Ishikawa (cell line): Measurements from ENCODE around the gene BUD23.

Experiments
- CEBPB ChIP-seq: IDR thresholded peaks from 2 replicates; pipeline ENCODE4 v1.6.1; 2012
- CREB1 ChIP-seq: IDR thresholded peaks from 2 replicates; pipeline ENCODE4 v1.6.1; 2012; ENCODE audit warnings: low read depth
- EGR1 ChIP-seq: IDR thresholded peaks from 2 replicates; pipeline ENCODE4 v1.6.1; 2012
- EP300 ChIP-seq: IDR thresholded peaks from 2 replicates; pipeline ENCODE4 v1.6.1; 2012; ENCODE audit warnings: borderline replicate concordance
- FOXM1 ChIP-seq: IDR thresholded peaks from 2 replicates; pipeline ENCODE4 v1.6.1; 2012; ENCODE audit warnings: low read depth, borderline replicate concordance
- NFIC ChIP-seq: IDR thresholded peaks from 2 replicates; pipeline ENCODE4 v1.6.1; 2012
- RAD21 ChIP-seq: IDR thresholded peaks from 2 replicates; pipeline ENCODE4 v1.6.1; 2012; ENCODE audit warnings: low read depth
- TAF1 ChIP-seq: IDR thresholded peaks from 2 replicates; pipeline ENCODE4 v1.6.1; 2012; ENCODE audit warnings: low read depth, mild to moderate bottlenecking
- TCF12 ChIP-seq: IDR thresholded peaks from 2 replicates; pipeline ENCODE4 v1.6.1; 2012; ENCODE audit warnings: low read depth
- TEAD4 ChIP-seq: IDR thresholded peaks from 2 replicates; pipeline ENCODE4 v1.6.1; 2012
- YY1 ChIP-seq: IDR thresholded peaks from 2 replicates; pipeline ENCODE4 v1.6.1; 2012; ENCODE audit warnings: low read depth
- ZBTB7A ChIP-seq: IDR thresholded peaks from 2 replicates; pipeline ENCODE4 v1.6.1; 2012; ENCODE audit warnings: low read depth
- TF ChIP-seq, protein P1 (sequence below): IDR thresholded peaks from 2 replicates; pipeline ENCODE4 v1.6.1; 2012; ENCODE audit warnings: low read depth, mild to moderate bottlenecking
- TF ChIP-seq, protein P2 (sequence below): IDR thresholded peaks from 2 replicates; pipeline ENCODE4 v1.6.1; 2012
- TF ChIP-seq, protein P3 (sequence below): IDR thresholded peaks from 2 replicates; pipeline ENCODE4 v1.6.1; 2012

The BUD23 gene

DNA sequence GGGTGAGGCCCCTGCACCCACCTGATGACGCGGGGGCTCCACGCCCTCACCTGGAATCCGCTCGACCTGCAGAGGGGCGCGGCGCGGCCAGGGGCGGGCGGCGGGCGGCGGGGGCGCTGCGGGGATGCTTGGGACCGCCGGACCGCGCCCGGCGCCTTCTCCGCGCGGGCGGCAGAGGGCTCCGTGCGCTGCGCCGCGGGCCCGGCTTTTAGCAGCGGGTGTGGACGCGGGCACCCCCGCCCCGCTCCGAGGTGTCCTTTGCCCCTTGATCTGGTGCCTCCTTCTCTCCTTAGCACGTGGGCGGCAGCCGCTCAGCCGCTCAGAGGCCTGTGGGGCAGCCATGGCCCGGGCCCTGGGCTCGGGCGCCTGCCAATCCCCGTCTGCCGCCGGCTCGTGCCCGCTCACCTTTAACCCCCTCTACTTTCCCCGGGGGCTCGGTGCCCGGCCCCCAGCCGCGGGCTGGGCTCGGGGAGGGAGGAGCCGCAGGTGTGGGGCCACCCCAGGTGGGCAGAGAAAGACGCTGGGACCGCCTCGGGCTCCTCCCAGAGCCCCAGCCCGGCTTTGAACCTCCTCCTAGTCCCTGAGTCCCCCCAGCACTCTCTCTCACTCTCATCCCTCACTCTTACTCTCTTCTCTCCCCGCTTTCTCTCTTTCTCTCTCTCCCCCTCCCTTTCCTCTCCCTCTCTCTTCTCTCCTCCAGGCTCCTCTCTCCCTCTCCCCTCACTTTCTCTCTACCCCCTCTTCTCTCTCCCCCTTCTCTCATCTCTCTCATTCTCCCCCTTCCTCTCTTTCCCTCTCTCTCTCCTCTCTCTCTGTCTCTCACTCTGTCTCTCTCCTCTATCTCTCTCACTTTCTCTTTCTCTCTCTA, 35.4 kb upstream of the BUD23 start:
- TF ChIP-seq EP300 (no peak), EGR1 (peak; percentile 75), RAD21 (peak; percentile 12; the same call in 1 of the 2 replicates), TAF1 (0 out of 2 replicates have a peak, but pooled peaks have one; percentile 19), ZBTB7A (peak; percentile 37), CEBPB (no peak), NFIC (no peak), TCF12 (no peak), TEAD4 (no peak), FOXM1 (no peak), YY1 (peak; percentile 44; the same call in 1 of the 2 replicates), CREB1 (no peak)
- TF ChIP-seq, protein P1, sequence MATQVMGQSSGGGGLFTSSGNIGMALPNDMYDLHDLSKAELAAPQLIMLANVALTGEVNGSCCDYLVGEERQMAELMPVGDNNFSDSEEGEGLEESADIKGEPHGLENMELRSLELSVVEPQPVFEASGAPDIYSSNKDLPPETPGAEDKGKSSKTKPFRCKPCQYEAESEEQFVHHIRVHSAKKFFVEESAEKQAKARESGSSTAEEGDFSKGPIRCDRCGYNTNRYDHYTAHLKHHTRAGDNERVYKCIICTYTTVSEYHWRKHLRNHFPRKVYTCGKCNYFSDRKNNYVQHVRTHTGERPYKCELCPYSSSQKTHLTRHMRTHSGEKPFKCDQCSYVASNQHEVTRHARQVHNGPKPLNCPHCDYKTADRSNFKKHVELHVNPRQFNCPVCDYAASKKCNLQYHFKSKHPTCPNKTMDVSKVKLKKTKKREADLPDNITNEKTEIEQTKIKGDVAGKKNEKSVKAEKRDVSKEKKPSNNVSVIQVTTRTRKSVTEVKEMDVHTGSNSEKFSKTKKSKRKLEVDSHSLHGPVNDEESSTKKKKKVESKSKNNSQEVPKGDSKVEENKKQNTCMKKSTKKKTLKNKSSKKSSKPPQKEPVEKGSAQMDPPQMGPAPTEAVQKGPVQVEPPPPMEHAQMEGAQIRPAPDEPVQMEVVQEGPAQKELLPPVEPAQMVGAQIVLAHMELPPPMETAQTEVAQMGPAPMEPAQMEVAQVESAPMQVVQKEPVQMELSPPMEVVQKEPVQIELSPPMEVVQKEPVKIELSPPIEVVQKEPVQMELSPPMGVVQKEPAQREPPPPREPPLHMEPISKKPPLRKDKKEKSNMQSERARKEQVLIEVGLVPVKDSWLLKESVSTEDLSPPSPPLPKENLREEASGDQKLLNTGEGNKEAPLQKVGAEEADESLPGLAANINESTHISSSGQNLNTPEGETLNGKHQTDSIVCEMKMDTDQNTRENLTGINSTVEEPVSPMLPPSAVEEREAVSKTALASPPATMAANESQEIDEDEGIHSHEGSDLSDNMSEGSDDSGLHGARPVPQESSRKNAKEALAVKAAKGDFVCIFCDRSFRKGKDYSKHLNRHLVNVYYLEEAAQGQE: no peak
- TF ChIP-seq, protein P2, sequence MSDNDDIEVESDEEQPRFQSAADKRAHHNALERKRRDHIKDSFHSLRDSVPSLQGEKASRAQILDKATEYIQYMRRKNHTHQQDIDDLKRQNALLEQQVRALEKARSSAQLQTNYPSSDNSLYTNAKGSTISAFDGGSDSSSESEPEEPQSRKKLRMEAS: peak; percentile 87
- TF ChIP-seq, protein P3, sequence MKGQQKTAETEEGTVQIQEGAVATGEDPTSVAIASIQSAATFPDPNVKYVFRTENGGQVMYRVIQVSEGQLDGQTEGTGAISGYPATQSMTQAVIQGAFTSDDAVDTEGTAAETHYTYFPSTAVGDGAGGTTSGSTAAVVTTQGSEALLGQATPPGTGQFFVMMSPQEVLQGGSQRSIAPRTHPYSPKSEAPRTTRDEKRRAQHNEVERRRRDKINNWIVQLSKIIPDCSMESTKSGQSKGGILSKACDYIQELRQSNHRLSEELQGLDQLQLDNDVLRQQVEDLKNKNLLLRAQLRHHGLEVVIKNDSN: peak; percentile 50; the same call in 1 of the 2 replicates

DNA sequence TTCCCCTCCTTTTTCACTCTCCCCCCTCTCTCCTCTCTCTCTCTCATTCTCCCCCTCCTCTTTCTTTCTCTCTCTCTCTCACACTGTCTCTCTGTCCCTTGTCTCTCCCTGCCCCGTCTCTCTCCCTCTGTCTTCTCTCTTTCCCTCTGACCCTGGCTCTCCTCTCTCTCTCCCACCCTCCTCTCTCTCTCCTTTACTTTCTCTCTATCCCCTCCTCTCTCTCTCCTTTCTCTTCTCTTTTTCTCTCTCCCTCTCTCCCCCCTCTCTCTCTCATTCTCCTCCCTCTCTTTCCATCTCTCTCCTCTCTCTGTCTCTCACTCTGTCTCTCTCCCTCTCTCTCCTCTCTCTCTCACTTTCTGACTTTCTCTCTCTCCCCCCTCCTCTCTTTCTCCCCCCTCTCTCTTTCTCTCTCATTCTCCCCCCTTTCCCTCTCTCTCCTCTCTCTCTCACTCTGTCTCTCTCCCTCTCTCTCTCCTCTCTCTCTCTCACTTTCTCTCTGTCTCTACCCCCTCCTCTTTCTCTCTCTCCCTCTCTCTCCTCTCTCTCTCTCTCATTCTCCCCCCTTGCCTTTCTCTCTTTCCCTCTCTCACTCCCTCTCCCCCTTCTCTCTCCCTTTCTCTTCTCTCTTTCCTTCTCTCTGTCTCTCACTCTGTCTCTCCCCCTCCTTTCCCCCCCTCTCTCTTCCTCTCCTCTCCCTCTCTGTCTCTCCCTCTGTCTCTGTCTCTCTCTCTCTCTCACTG, 34.6 kb upstream of the BUD23 start:
- TF ChIP-seq FOXM1 (no peak), CEBPB (no peak), ZBTB7A (no peak)
- TF ChIP-seq, protein P3: no peak
- TF ChIP-seq, protein P2: no peak

DNA sequence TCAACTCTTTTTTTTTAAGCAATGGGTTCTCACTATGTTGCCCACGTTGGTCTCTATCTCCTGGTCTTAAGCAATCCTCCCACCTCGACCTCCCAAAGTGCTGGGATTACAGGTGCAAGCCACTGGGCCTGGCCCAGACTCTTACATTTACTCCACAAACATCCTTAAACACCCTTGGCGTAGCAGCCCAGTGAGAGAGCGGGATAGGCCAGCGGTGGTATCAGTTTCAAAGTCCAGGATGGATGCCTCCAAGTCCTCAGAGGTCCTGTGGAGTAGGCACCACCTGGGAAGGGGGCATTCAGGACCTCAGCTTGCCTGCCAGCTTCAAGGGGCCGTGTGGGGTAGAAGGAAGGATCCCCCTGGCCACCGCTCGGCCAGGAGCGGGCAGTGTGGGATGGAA, 33.8 kb upstream of the BUD23 start:
- TF ChIP-seq RAD21 (no peak), NFIC (no peak), TEAD4 (no peak), TAF1 (no peak), ZBTB7A (no peak)
- TF ChIP-seq, protein P2: no peak

DNA sequence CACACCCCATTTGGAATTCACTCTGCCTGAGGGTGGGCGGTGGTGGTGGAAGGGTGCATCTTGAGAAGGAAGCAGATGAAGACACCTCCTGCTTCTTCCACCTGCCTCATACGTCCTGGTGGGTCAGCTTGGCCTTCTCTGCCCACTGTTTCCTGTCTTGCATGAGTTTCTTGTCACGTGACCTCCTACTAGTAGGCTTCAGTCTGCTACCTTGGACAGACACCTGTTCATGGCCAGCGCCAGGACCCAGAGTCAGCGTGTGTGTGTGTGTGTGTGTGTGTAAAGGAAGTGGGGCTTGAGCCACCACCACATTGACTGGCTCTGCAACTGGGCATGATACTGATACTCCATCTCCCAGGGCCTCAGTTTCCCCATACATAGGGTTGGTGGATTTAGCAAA, 32.9 kb upstream of the BUD23 start:
- TF ChIP-seq EGR1 (no peak), TEAD4 (no peak), ZBTB7A (no peak), EP300 (no peak), FOXM1 (no peak), TCF12 (no peak), NFIC (no peak)
- TF ChIP-seq, protein P1: peak; percentile 53
- TF ChIP-seq, protein P3: peak; percentile 71
- TF ChIP-seq, protein P2: no peak
